ENCODE data around the gene FILIP1. TPM values are rescaled to one million over a fixed set of nuclear protein-coding genes. Genes with fewer than 3 reads are reported as not detected.

Gene FILIP1
- total and polyA plus RNA-seq, 2 donors from 2014 or later, result 0.80 to 4.6 TPM

GRCh38 chr6:75409928-75410327, 83.7 kb downstream of the FILIP1 start:
- intact Hi-C loops (cut with DNase I), result no loop called here
- no peak overlapping the region for H3K9ac ChIP-seq (ENCODE audit: low read length in 3 of 3)
- no peak for DNase-seq
- no peaks in the 10 kb centered on the region for H3K27me3 ChIP-seq (ENCODE audit: control insufficient read depth, insufficient read depth, low read length)
- no peak for FAIRE-seq
- TF ChIP-seq CTCF (IDR thresholded peaks at IDR 0.05; ENCODE audit: borderline replicate concordance, extremely low read depth, insufficient read depth), result no peak
- H3K9me3 ChIP-seq (ENCODE audit: control insufficient read depth in 2 of 3, insufficient read depth in 1 of 3, low read length in 3 of 3), result peaks cover 0 to 3% (median 0%) of the 10 kb centered on the region in 3 donors
- H3K4me3 ChIP-seq (ENCODE audit: low read length in 3 of 3), result no peak overlapping the region
- no peak overlapping the region for H3K27ac ChIP-seq (ENCODE audit: low read depth in 2 of 2, low read length in 2 of 2)
- no peaks in the 10 kb centered on the region for H3K36me3 ChIP-seq (ENCODE audit: control insufficient read depth in 2 of 3, insufficient read depth in 3 of 3, low read length in 3 of 3)
- H3K4me1 ChIP-seq (ENCODE audit: control insufficient read depth in 2 of 3, insufficient read depth in 2 of 3, low read depth in 1 of 3, low read length in 3 of 3), result no peaks in the 10 kb centered on the region

- no peak for TF ChIP-seq CTCF (IDR thresholded peaks at IDR 0.05; ENCODE audit: borderline replicate concordance, extremely low read depth, insufficient read depth)
- no peaks in the 10 kb centered on the region for H3K27me3 ChIP-seq (ENCODE audit: control insufficient read depth, insufficient read depth, low read length)
These were observed 84.3 kb downstream of the FILIP1 start for GRCh38 chr6:75409286-75409685.

GRCh38 chr6:75403563-75404080, 90.0 kb downstream of the FILIP1 start:
- Histone ChIP-seq H3K4me3 (ENCODE audit: low read length in 3 of 3) (no peak overlapping the region), H3K27me3 (ENCODE audit: control insufficient read depth, insufficient read depth, low read length) (no peaks in the 10 kb centered on the region), H3K27ac (ENCODE audit: low read depth in 2 of 2, low read length in 2 of 2) (no peak overlapping the region), H3K4me1 (ENCODE audit: control insufficient read depth in 2 of 3, insufficient read depth in 2 of 3, low read depth in 1 of 3, low read length in 3 of 3) (no peaks in the 10 kb centered on the region), H3K36me3 (ENCODE audit: control insufficient read depth in 2 of 3, insufficient read depth in 3 of 3, low read length in 3 of 3) (no peaks in the 10 kb centered on the region), H3K9me3 (ENCODE audit: control insufficient read depth in 2 of 3, insufficient read depth in 1 of 3, low read length in 3 of 3) (no peaks in the 10 kb centered on the region), H3K9ac (ENCODE audit: low read length in 3 of 3) (no peak overlapping the region)
- no peak for TF ChIP-seq CTCF (IDR thresholded peaks at IDR 0.05; ENCODE audit: borderline replicate concordance, extremely low read depth, insufficient read depth)
- intact Hi-C loops (cut with DNase I), result no loop called here
- FAIRE-seq (no peak), DNase-seq (no peak)

More at GRCh38 chr6:75409286-75409685, 84.3 kb downstream of the FILIP1 start:
- no peaks in the 10 kb centered on the region for H3K4me1 ChIP-seq (ENCODE audit: control insufficient read depth in 2 of 3, insufficient read depth in 2 of 3, low read depth in 1 of 3, low read length in 3 of 3)
- DNase-seq (no peak), FAIRE-seq (no peak)
- H3K27ac ChIP-seq (ENCODE audit: low read depth in 2 of 2, low read length in 2 of 2), result no peak overlapping the region
- H3K4me3 ChIP-seq (ENCODE audit: low read length in 3 of 3), result no peak overlapping the region
- H3K9me3 ChIP-seq (ENCODE audit: control insufficient read depth in 2 of 3, insufficient read depth in 1 of 3, low read length in 3 of 3), result peaks cover 0 to 3% (median 0%) of the 10 kb centered on the region in 3 donors
- no peaks in the 10 kb centered on the region for H3K36me3 ChIP-seq (ENCODE audit: control insufficient read depth in 2 of 3, insufficient read depth in 3 of 3, low read length in 3 of 3)
- H3K9ac ChIP-seq (ENCODE audit: low read length in 3 of 3), result no peak overlapping the region
- intact Hi-C loops (cut with DNase I), result no loop called here

GRCh38 chr6:75402296-75402695, 91.3 kb downstream of the FILIP1 start:
- H3K9ac ChIP-seq (ENCODE audit: low read length in 3 of 3), result no peak overlapping the region
- DNase-seq (no peak), FAIRE-seq (no peak)
- intact Hi-C loops (cut with DNase I), result no loop called here
- no peak for TF ChIP-seq CTCF (IDR thresholded peaks at IDR 0.05; ENCODE audit: borderline replicate concordance, extremely low read depth, insufficient read depth)
- no peak overlapping the region for H3K27ac ChIP-seq (ENCODE audit: low read depth in 2 of 2, low read length in 2 of 2)
- no peaks in the 10 kb centered on the region for H3K9me3 ChIP-seq (ENCODE audit: control insufficient read depth in 2 of 3, insufficient read depth in 1 of 3, low read length in 3 of 3)
- H3K4me3 ChIP-seq (ENCODE audit: low read length in 3 of 3), result no peak overlapping the region
- peaks cover 0 to 3% (median 0%) of the 10 kb centered on the region in 3 donors for H3K4me1 ChIP-seq (ENCODE audit: control insufficient read depth in 2 of 3, insufficient read depth in 2 of 3, low read depth in 1 of 3, low read length in 3 of 3)
- H3K27me3 ChIP-seq (ENCODE audit: control insufficient read depth, insufficient read depth, low read length), result no peaks in the 10 kb centered on the region
- no peaks in the 10 kb centered on the region for H3K36me3 ChIP-seq (ENCODE audit: control insufficient read depth in 2 of 3, insufficient read depth in 3 of 3, low read length in 3 of 3)

All from kidney (tissue), 14 donors.